Breast epithelium (tissue), 3 donors: ENCODE results near the gene ACACA.

ENCODE experiments used
- CTCF ChIP-seq, 3 donors: fragments of 450-650 bp; IDR thresholded peaks; one replicate each; pipeline ENCODE4 v1.5.1; 2016 to 2017; ENCODE audit warnings: antibody characterized with exemption in 3 of 3, mild to moderate bottlenecking in 3 of 3, moderate library complexity in 3 of 3
- POLR2A ChIP-seq: fragments of 450-650 bp; IDR thresholded peaks from one replicate; pipeline ENCODE4 v1.6.1; 2016; ENCODE audit warnings: antibody characterized with exemption, mild to moderate bottlenecking, moderate library complexity

DNA sequence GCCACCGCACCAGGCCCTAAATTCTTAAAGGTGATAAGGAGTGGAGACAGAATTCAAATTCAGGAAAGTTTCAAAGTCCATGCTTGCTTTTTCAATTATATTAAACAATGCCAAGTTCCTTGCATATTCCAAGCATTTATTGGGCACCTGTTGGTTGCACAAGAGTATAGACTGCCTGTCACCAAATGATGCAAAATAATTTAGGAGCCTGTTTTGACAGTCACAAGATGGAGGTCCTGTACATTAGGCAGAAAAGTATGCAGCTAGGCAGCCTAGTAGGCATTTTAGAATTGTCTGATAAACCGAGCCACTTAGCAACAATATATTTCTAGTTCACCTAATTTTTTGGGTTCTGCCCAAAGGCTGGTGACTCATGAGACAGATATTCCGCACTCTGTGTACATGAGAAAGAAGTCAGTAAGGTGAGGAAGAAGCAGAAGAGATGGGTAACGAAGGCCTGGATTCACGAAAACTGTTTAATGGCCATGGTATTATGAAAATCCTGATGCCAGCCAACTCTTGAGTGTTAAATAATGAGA, 7.3 kb downstream of the ACACA start:
- TF ChIP-seq POLR2A (no peak), CTCF (IDR thresholded peaks at IDR 0.05) (no peak)
